Right cardiac atrium (tissue), 5 donors: ENCODE results near the gene NUP205. TPM values are rescaled to one million over a fixed set of nuclear protein-coding genes. Genes with fewer than 3 reads are reported as not detected.

Experiments used
- ATAC-seq, 2 donors: fragments of 200-7000 bp; cut with Tn5 transposase; one replicate each; pipeline versions ENCODE4 v1.8.0 to v1.9.1; 2020; ENCODE audit warnings: moderate library complexity in 2 of 2, mild to moderate bottlenecking in 1 of 2
- DNase-seq, 3 donors: peaks; one replicate each; pipeline ENCODE4 v3.0.0-alpha.2; 2020
- H3K27ac ChIP-seq: one replicate; pipeline ENCODE4 v1.5.1; 2013; ENCODE audit warnings: mild to moderate bottlenecking, low read length, control low read depth, moderate library complexity
- H3K27me3 ChIP-seq: one replicate; pipeline ENCODE4 v1.6.1; 2013; ENCODE audit not compliant: control insufficient read depth, insufficient read depth
- H3K4me1 ChIP-seq: one replicate; pipeline ENCODE4 v1.6.1; 2013; ENCODE audit warnings: low read length; ENCODE audit not compliant: control insufficient read depth, insufficient read depth
- H3K4me3 ChIP-seq: one replicate; pipeline ENCODE4 v1.5.1; 2013; ENCODE audit warnings: low read length, control low read depth
- H3K9me3 ChIP-seq: one replicate; pipeline ENCODE4 v1.6.1; 2013; ENCODE audit warnings: low read length; ENCODE audit not compliant: control insufficient read depth
- WGBS: extraction: QIAGEN DNeasy Blood & Tissue Kit; methylation state at CpG from one replicate; pipeline ENCODE4 v1.1.7; 2013; 5-methylcytosine and 5-hydroxymethylcytosine counted together
- intact Hi-C, 4 donors: fragments of 100-400 bp; cut with DNase I; formaldehyde crosslinking; loops; one replicate each; pipeline versions ENCODE4 v1.11.0 to v1.14.0; 2022 to 2023
- polyA plus RNA-seq: library from polyadenylated mRNA; stranded (reverse); fragments of 200-250 nt; gene quantifications from one replicate; pipeline ENCODE4 v1.2.3, GENCODE V29; 2013
- total RNA-seq, 4 donors: library from RNA; stranded (reverse); fragmentation: NEBNext Ultra II Directional; extraction: Animal tissue kit (Norgen Biotek cat#: 25700); gene quantifications; one replicate each; pipeline ENCODE4 v1.2.1, GENCODE V29; 2021
- donor health status: healthy with polysubstance abuse.
- donor health status: DM: no; HTN: yes; CAD: no.
- donor health status: DM: no; HTN: no; CAD: no.
- donor health status: DM: no; HTN: yes; CAD: no; lungs with severe emphysema.
- donor health status: DM: yes; HTN: yes; CAD: no.

The NUP205 gene
- total and polyA plus RNA-seq, 5 donors, result 12.2 to 22.1 (median 17.9) TPM

DNA sequence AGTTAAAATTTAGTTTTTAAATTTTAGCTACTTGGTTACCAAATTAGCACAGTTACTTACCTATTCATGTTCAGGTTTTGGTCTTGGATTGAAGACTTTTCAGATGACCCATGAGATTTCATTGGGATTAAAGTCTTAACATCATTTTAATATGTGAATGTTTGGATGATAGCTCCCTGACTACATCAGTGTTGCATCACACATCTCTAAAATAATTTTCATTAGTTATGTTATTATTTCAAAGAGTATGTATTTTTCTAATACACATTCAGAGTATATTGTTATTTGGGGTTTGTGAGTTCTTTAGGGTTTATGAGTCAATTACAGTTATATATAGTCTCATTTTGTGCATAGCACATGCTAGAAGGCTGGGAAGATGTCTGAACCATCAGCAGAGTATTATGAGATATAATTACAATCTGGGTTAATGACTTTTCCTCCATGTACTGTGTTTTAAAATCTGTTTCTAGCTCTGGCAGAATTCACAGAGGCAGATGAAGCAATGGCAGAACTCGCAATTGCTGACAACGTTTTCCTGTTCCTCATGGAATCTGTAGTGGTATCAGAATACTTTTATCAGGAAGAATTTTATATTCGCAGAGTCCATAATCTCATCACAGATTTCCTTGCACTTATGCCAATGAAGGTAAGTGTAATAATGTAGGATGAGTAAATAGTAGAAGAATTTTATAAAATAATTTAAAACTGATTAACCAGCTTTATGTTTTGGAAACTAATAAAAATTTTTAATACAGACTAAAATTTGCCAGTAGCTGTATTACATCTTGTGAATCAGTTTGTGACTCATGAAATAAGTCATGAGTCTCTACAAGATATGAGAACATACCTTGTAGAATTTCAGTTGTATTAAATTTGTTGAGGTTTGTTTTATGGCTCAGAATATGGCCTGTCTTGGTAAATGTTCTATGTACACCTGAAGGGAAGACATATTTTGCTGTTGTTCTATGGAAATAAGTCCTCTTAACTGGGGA lies 26.9 kb downstream of the NUP205 start:
- no peak for DNase-seq
- H3K27me3 ChIP-seq, result no peaks in the 10 kb centered on the region
- no peak overlapping the region for H3K4me3 ChIP-seq
- WGBS, result 90% methylated on average over 3 of the region's 3 CpGs
- no peak overlapping the region for H3K27ac ChIP-seq
- H3K9me3 ChIP-seq, result no peaks in the 10 kb centered on the region
- no peak for ATAC-seq
- no peaks in the 10 kb centered on the region for H3K4me1 ChIP-seq
- intact Hi-C loops, result no loop called here

DNA sequence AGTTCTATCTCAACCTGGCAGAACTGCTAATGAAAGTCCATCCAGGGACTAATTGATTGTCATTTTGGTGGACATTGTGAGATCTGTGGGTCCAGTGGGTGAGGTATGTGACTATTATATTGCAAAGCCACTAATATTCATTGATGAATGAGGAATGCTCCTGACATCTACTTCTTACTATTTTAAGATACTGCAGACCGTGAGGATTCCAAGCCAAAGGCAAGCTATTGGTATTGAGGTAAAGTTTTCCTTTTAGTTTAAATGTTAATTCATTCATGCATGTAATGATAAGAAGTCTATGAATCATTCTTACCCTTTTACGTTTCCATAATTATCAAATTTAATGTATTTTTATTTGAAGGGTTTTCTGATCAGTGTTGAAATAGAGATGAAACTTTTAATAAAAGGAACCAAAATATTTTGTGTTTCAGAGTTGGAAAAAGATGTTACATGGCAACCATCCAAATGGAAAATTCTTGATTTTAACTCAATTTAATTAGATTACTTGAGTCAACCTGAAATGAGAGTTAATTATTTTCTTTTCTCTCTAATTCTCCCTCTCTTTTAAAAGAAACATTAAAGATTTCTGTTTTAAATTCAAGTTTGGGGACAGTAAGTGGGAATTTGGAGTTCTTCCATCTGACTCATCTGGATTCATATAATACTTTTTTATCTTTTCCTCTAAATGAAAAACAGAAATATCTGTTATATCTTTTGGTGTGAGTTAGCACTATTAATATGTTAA lies 39.6 kb downstream of the NUP205 start:
- no peak for DNase-seq
- Histone ChIP-seq H3K27me3 (no peaks in the 10 kb centered on the region), H3K4me1 (no peaks in the 10 kb centered on the region), H3K27ac (no peak overlapping the region), H3K4me3 (no peak overlapping the region), H3K9me3 (no peaks in the 10 kb centered on the region)
- intact Hi-C loops, result no loop called here
- WGBS, result 73% methylated on average over 2 of the region's 2 CpGs
- no peak for ATAC-seq

DNA sequence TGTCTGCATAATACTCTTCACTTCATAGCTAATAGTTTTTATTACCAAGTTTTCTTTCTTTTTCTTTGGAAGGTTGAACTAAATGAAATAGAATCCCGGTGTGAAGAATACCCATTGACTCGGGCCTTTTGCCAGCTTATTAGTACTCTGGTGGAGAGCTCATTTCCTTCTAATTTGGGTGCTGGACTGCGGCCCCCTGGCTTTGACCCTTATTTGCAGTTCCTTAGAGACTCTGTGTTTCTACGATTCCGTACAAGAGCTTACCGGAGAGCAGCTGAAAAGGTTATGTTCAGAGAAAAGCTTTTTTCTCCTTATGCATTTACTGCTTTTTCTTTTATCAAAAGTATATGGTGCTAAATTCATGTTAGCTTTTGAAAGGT lies 40.2 kb downstream of the NUP205 start:
- DNase-seq (peak in 1 of 3 donors; percentile 44), ATAC-seq (no peak)
- intact Hi-C loops, result no loop called here
- no peaks in the 10 kb centered on the region for H3K27me3 ChIP-seq
- no peaks in the 10 kb centered on the region for H3K9me3 ChIP-seq
- H3K27ac ChIP-seq, result no peak overlapping the region
- no peak overlapping the region for H3K4me3 ChIP-seq
- H3K4me1 ChIP-seq, result no peaks in the 10 kb centered on the region
- WGBS, result 61% methylated on average over 6 of the region's 6 CpGs

DNA sequence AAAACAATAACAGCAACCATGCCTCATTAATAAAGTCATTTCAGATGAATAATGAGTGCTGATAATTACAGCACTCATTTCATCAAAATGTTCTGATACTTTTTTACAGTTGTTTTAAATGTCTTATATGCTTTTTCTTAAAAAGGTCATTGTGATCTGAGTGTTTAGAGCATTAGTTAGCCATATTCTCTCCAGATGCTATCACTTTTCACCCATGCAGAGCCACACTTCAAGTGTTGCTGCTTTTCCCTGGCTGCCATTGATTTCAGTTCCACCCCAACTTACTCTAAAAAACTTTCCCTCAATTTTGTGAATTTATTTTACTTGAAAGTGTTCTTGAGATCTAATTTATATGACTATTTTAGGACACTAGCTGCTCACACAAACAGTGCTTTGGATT lies 41.8 kb downstream of the NUP205 start:
- ATAC-seq (no peak), DNase-seq (no peak)
- intact Hi-C loops, result no loop called here
- Histone ChIP-seq H3K27ac (no peak overlapping the region), H3K4me3 (no peak overlapping the region), H3K27me3 (no peaks in the 10 kb centered on the region), H3K4me1 (no peaks in the 10 kb centered on the region), H3K9me3 (no peaks in the 10 kb centered on the region)

DNA sequence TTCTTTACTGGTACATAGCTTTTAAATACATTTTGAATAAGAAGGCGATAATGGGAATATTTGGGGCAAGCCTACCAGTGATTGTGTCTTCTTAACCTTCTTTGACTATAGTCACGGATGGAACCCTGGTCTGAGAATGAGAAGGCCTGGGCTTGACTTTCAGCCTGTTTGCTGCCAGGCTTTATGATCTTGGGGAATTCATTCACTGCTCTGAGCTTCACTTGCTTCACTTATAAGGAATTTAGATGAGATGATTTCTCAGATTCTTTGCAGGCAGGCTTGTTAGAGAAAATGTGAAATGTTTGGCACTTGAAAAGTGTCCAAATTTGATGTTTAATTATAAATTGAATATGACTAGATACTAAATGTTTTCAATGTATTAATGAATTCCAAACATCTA lies 42.5 kb downstream of the NUP205 start:
- Histone ChIP-seq H3K4me1 (no peaks in the 10 kb centered on the region), H3K4me3 (no peak overlapping the region), H3K27ac (no peak overlapping the region), H3K27me3 (no peaks in the 10 kb centered on the region), H3K9me3 (no peaks in the 10 kb centered on the region)
- intact Hi-C loops, result no loop called here
- no peak for ATAC-seq
- DNase-seq, result no peak
- 91% methylated on average over 2 of the region's 2 CpGs for WGBS

DNA sequence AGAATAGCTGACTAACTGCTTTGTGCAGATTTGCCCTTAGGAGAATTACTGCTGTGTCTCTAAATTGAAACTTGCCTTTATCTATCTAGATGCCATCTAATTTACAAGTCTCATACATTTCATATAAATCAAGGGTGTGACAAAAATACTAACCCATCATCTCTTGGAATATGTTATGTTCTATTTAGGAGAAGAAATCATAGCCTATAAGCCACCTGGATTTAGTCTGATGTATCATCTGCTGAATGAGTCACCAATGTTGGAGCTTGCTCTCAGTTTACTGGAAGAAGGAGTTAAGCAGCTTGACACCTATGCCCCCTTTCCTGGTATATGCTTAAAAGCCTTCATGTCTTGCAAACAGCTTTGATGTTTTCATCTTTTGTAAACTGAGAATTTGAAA lies 43.5 kb downstream of the NUP205 start:
- H3K27me3 ChIP-seq, result no peaks in the 10 kb centered on the region
- DNase-seq (no peak), ATAC-seq (no peak)
- H3K4me1 ChIP-seq, result no peaks in the 10 kb centered on the region
- no peak overlapping the region for H3K4me3 ChIP-seq
- no peaks in the 10 kb centered on the region for H3K9me3 ChIP-seq
- H3K27ac ChIP-seq, result no peak overlapping the region
- intact Hi-C loops, result no loop called here

DNA sequence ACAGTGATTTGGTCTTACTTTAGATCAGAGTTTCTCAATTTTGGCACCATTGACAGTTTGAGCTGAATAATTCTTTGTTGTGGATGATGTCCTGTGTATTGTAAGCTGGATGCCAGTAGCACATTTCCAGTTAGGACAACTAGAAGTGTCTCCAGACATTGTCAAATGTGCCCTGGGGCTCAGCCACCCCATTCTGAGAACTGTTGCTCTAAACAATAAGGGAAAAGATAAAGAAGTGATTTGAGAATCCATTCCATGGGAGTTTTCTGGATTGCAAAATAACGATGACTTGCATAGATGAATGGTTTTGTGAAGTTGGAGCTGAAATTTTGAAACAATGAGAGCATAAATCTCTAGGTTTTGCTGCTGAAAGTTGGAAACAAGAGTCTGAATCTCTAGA lies 44.6 kb downstream of the NUP205 start:
- ATAC-seq (no peak), DNase-seq (no peak)
- Histone ChIP-seq H3K4me1 (no peaks in the 10 kb centered on the region), H3K9me3 (no peaks in the 10 kb centered on the region), H3K27ac (no peak overlapping the region), H3K27me3 (no peaks in the 10 kb centered on the region), H3K4me3 (no peak overlapping the region)
- intact Hi-C loops, result no loop called here
- 72% methylated on average over 1 of the region's 1 CpG for WGBS

DNA sequence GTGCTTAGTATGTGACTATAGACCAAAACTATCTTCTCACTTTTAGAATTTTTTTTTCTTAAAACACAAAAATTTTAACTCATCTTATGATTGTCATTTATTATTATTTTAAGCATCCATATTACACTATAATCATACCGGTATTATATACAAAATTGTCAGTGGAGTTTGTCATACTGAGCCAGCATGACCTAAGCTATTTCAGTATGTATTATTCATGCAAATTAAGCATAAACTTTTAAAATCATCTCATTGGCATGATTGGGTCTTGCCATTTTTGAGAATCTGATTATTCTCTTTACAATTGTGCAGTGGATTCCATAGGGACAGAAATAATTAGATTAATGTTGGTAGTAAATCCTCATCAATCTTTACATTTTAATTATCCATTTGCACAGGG lies 58.4 kb downstream of the NUP205 start:
- intact Hi-C loops, result no loop called here
- DNase-seq (no peak), ATAC-seq (no peak)
- no peaks in the 10 kb centered on the region for H3K27me3 ChIP-seq
- H3K9me3 ChIP-seq, result no peaks in the 10 kb centered on the region
- no peak overlapping the region for H3K4me3 ChIP-seq
- 99% methylated on average over 1 of the region's 1 CpG for WGBS
- no peak overlapping the region for H3K27ac ChIP-seq
- no peaks in the 10 kb centered on the region for H3K4me1 ChIP-seq

DNA sequence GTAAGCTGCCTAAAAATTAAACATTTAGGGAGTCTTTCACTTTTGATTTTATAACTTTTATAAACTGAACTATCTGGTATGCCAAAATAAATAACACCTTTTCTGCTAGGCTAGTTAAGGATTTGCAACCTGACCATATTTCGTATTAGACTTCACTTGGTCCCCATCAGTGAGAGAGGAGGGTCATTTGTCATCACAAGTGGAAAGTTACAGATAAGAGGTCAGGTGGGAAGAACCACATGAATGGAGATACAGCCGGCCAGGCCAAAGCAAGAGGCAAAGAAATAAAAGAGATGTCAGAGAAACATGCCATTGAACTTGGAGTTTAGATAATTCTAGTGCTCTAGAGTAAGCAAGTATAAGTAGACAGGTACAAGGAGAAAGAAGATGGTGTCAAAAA lies 60.1 kb downstream of the NUP205 start:
- intact Hi-C loops, result no loop called here
- ATAC-seq, result no peak
- 64% methylated on average over 2 of the region's 2 CpGs for WGBS

DNA sequence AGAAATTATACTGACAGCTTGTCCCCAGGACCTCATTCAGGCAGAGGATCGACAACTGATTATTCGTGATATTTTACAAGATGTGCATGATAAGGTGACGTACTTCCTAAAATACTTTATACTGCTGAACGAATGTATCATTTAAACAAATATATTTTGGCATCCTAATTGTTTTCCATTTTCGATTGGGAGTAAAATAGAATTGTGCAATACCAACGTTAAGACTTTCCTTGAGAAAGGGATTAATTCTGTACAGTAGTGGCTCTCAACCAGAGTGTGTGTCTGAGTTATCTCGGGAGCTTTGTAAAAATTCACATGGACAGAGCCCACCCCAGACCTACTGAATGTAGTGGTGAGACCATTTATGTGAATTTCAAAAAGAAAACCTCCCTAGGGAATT lies 60.8 kb downstream of the NUP205 start:
- ATAC-seq, result no peak
- intact Hi-C loops, result no loop called here
- no peaks in the 10 kb centered on the region for H3K27me3 ChIP-seq
- H3K4me1 ChIP-seq, result no peaks in the 10 kb centered on the region
- 86% methylated on average over 7 of the region's 7 CpGs for WGBS
- no peak overlapping the region for H3K4me3 ChIP-seq
- no peaks in the 10 kb centered on the region for H3K9me3 ChIP-seq
- DNase-seq, result no peak
- no peak overlapping the region for H3K27ac ChIP-seq

More for the DNA sequence above, 60.1 kb downstream of the NUP205 start:
- no peak for DNase-seq
- H3K9me3 ChIP-seq, result no peaks in the 10 kb centered on the region
- no peak overlapping the region for H3K27ac ChIP-seq
- H3K4me1 ChIP-seq, result no peaks in the 10 kb centered on the region
- no peak overlapping the region for H3K4me3 ChIP-seq
- H3K27me3 ChIP-seq, result no peaks in the 10 kb centered on the region

DNA sequence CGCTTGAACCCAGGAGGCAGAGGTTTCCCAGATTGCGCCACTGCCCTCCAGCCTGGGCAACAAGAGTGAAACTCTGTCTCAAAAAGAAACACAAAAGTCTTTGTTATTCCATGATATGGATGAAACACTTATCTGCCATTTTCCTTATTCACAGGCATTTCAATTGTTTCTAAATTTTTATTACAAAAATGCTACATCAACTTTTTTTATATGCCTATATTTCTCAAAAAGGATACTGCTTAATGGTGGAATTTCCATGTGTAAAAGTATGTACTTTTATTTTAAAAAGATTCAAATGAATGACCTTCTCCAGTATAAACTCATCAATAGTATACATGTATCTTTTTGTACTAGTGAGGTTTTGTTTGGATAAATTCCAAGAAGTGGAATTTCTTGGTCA lies 62.7 kb downstream of the NUP205 start:
- no peaks in the 10 kb centered on the region for H3K9me3 ChIP-seq
- DNase-seq, result no peak
- no peaks in the 10 kb centered on the region for H3K4me1 ChIP-seq
- ATAC-seq, result no peak
- H3K27me3 ChIP-seq, result no peaks in the 10 kb centered on the region
- WGBS, result 98% methylated on average over 2 of the region's 2 CpGs
- intact Hi-C loops, result no loop called here
- no peak overlapping the region for H3K4me3 ChIP-seq
- no peak overlapping the region for H3K27ac ChIP-seq
